HEK293 (cell line): ENCODE results near the gene CRIP2.

Experiments
- FEZF1 ChIP-seq: fragments of 450-650 bp; formaldehyde crosslinking; IDR thresholded peaks from 2 replicates; pipeline ENCODE4 v1.5.1; 2016; ENCODE audit warnings: missing biosample characterization, missing genetic modification characterization
- PBX3 ChIP-seq: sonication (generic); formaldehyde crosslinking; IDR thresholded peaks from 2 replicates; pipeline ENCODE4 v1.8.1; 2022; ENCODE audit warnings: mild to moderate bottlenecking, moderate library complexity, missing genetic modification reagents
- PRDM6 ChIP-seq: fragments of 450-650 bp; formaldehyde crosslinking; IDR thresholded peaks from 2 replicates; pipeline ENCODE4 v1.5.1; 2017; ENCODE audit warnings: missing biosample characterization, missing genetic modification characterization
- REST ChIP-seq: fragments of 450-650 bp; formaldehyde crosslinking; IDR thresholded peaks from 2 replicates; pipeline ENCODE4 v1.5.1; 2016; ENCODE audit warnings: missing biosample characterization, missing genetic modification characterization
- TRIM28 ChIP-seq: IDR thresholded peaks from 2 replicates; pipeline ENCODE4 v1.6.1; 2011; ENCODE audit warnings: low read length, control low read depth, borderline replicate concordance
- WT1 ChIP-seq: fragments of 450-650 bp; formaldehyde crosslinking; IDR thresholded peaks from 2 replicates; pipeline ENCODE4 v1.5.1; 2016; ENCODE audit warnings: missing biosample characterization, missing genetic modification characterization
- ZBTB10 ChIP-seq: fragments of 450-650 bp; formaldehyde crosslinking; IDR thresholded peaks from 2 replicates; pipeline ENCODE4 v1.5.1; 2016; ENCODE audit warnings: missing biosample characterization, missing genetic modification characterization
- ZBTB20 ChIP-seq: fragments of 450-650 bp; formaldehyde crosslinking; IDR thresholded peaks from 2 replicates; pipeline ENCODE4 v1.5.1; 2016; ENCODE audit warnings: missing biosample characterization, missing genetic modification characterization
- ZBTB49 ChIP-seq: fragments of 450-650 bp; formaldehyde crosslinking; IDR thresholded peaks from 2 replicates; pipeline ENCODE4 v1.5.1; 2016; ENCODE audit warnings: missing biosample characterization, missing genetic modification characterization, low read depth
- ZFP37 ChIP-seq: fragments of 450-650 bp; formaldehyde crosslinking; IDR thresholded peaks from 2 replicates; pipeline ENCODE4 v1.5.1; 2016; ENCODE audit warnings: missing biosample characterization, missing genetic modification characterization
- ZFP69B ChIP-seq: fragments of 450-650 bp; formaldehyde crosslinking; IDR thresholded peaks from 2 replicates; pipeline ENCODE4 v1.5.1; 2016; ENCODE audit warnings: missing biosample characterization, missing genetic modification characterization
- ZNF121 ChIP-seq: fragments of 450-650 bp; formaldehyde crosslinking; IDR thresholded peaks from 2 replicates; pipeline ENCODE4 v1.5.1; 2016; ENCODE audit warnings: missing biosample characterization, missing genetic modification characterization
- ZNF155 ChIP-seq: fragments of 450-650 bp; formaldehyde crosslinking; IDR thresholded peaks from 2 replicates; pipeline ENCODE4 v1.5.1; 2016; ENCODE audit warnings: missing biosample characterization, missing genetic modification characterization
- ZNF324 ChIP-seq: fragments of 450-650 bp; formaldehyde crosslinking; IDR thresholded peaks from 2 replicates; pipeline ENCODE4 v1.5.1; 2016; ENCODE audit warnings: missing biosample characterization, missing genetic modification characterization
- ZNF580 ChIP-seq: fragments of 450-650 bp; formaldehyde crosslinking; IDR thresholded peaks from 2 replicates; pipeline ENCODE4 v1.5.1; 2016; ENCODE audit warnings: missing biosample characterization, missing genetic modification characterization
- ZNF629 ChIP-seq: fragments of 450-650 bp; formaldehyde crosslinking; IDR thresholded peaks from 2 replicates; pipeline ENCODE4 v1.5.1; 2017; ENCODE audit warnings: missing biosample characterization, missing genetic modification characterization
- ZNF664 ChIP-seq: fragments of 450-650 bp; formaldehyde crosslinking; IDR thresholded peaks from 2 replicates; pipeline ENCODE4 v1.5.1; 2016; ENCODE audit warnings: missing biosample characterization, missing genetic modification characterization
- ZNF704 ChIP-seq: fragments of 450-650 bp; formaldehyde crosslinking; IDR thresholded peaks from 2 replicates; pipeline ENCODE4 v1.5.1; 2016; ENCODE audit warnings: missing biosample characterization, missing genetic modification characterization
- ZNF76 ChIP-seq: fragments of 450-650 bp; formaldehyde crosslinking; IDR thresholded peaks from 2 replicates; pipeline ENCODE4; 2016; ENCODE audit warnings: low read depth, missing biosample characterization, missing genetic modification characterization, borderline replicate concordance
- ZSCAN30 ChIP-seq: fragments of 450-650 bp; IDR thresholded peaks from 2 replicates; pipeline ENCODE4 v1.5.1; 2018; ENCODE audit warnings: missing biosample characterization, mild to moderate bottlenecking, missing genetic modification characterization, moderate library complexity
- ZSCAN4 ChIP-seq: fragments of 450-650 bp; formaldehyde crosslinking; IDR thresholded peaks from 2 replicates; pipeline ENCODE4 v1.5.1; 2017; ENCODE audit warnings: missing biosample characterization, missing genetic modification characterization

CRIP2 gene

GRCh38 chr14:105480807-105481801 is 6.5 kb downstream of the CRIP2 start (continued):
- TF ChIP-seq ZNF580 (no peak), ZNF324 (tag by site-specific recombination) (peak; percentile 74; the same call in 1 of the 2 replicates), REST (tag by site-specific recombination) (peak; percentile 61), ZFP69B (tag by site-specific recombination) (peak; percentile 73), ZNF121 (tag by site-specific recombination) (peak; percentile 39; the same call in 1 of the 2 replicates), ZBTB10 (peak; percentile 92), ZFP37 (tag by site-specific recombination) (peak; percentile 88), FEZF1 (tag by site-specific recombination) (no peak; the same call in 1 of the 2 replicates), PBX3 (CRISPR knock-in tag) (0 out of 2 replicates have a peak, but pooled peaks have one; percentile 34), ZNF155 (tag by site-specific recombination) (no peak), TRIM28 (peak; percentile 60; the same call in 1 of the 2 replicates), ZNF76 (tag by site-specific recombination) (peak; percentile 39; the same call in 1 of the 2 replicates), ZSCAN4 (tag by site-specific recombination) (peak; percentile 53; the same call in 1 of the 2 replicates), PRDM6 (tag by site-specific recombination) (no peak), ZSCAN30 (tag by site-specific recombination) (peak; percentile 82), ZNF664 (no peak), ZNF704 (no peak), ZBTB49 (no peak), ZBTB20 (tag by site-specific recombination) (peak; percentile 85), WT1 (tag by site-specific recombination) (0 out of 2 replicates have a peak, but pooled peaks have one; percentile 12), ZNF629 (tag by site-specific recombination) (peak; percentile 64; the same call in 1 of the 2 replicates)
